SK-N-SH (cell line): ENCODE results near the gene PLCB1. TPM values are rescaled to one million over a fixed set of nuclear protein-coding genes. Genes with fewer than 3 reads are reported as not detected.

Experiments used
- CTCF ChIA-PET: fragments of 300-600, 350-600 bp; formaldehyde crosslinking; extraction: SDS; loops from one replicate; lab custom pipeline; 2021; lab: Yijun Ruan, JAX
- POLR2A ChIA-PET: fragments of 350-600 bp; sonication (Branson Sonifier 250); formaldehyde crosslinking; extraction: SDS; loops from one replicate; lab custom pipeline; 2020; ENCODE audit warnings: antibody characterized with exemption, inconsistent platforms; lab: Yijun Ruan, JAX
- DNase-seq: peaks from one replicate; pipeline ENCODE4 v3.0.0; 2012
- H2AFZ ChIP-seq: fragments of 200-600 bp; sonication (generic); 2 replicates; pipeline ENCODE4 v1.8.1; 2016; ENCODE audit warnings: antibody characterized with exemption, mild to moderate bottlenecking, low read depth
- H3F3A ChIP-seq: fragments of 200-600 bp; sonication (generic); replicated peaks from 2 replicates; pipeline ENCODE3; 2016; ENCODE audit warnings: antibody characterized with exemption, mild to moderate bottlenecking; ENCODE audit not compliant: insufficient read depth
- H3K27ac ChIP-seq, 2 experiments: fragments of 200-500 bp in 1 of 2; fragments of 200-600 bp in 1 of 2; sonication (Bioruptor generic) in 1 of 2; sonication (generic), shearing (Covaris generic) in 1 of 2; 2 replicates each; pipeline versions ENCODE4 v1.5.1 to v1.6.1; 2014 to 2016; ENCODE audit warnings: low read depth in 2 of 2, inconsistent platforms in 1 of 2, low read length in 1 of 2, mild to moderate bottlenecking in 1 of 2, mixed read lengths in 1 of 2
- H3K27me3 ChIP-seq: fragments of 200-600 bp; sonication (generic), shearing (Covaris generic); 2 replicates; pipeline ENCODE4 v1.6.1; 2016; ENCODE audit warnings: mixed run types; ENCODE audit not compliant: insufficient read depth
- H3K36me3 ChIP-seq, 2 experiments: fragments of 200-500 bp in 1 of 2; fragments of 200-600 bp in 1 of 2; sonication (Bioruptor generic) in 1 of 2; sonication (generic) in 1 of 2; replicated peaks in 1 of 2; 2 replicates each; pipeline versions ENCODE3 to v1.5.1; 2014 to 2016; ENCODE audit warnings: low read length in 1 of 2, mild to moderate bottlenecking in 1 of 2; ENCODE audit not compliant: insufficient read depth in 2 of 2, control insufficient read depth in 1 of 2
- H3K4me1 ChIP-seq, 2 experiments: fragments of 200-500 bp in 1 of 2; fragments of 200-600 bp in 1 of 2; sonication (Bioruptor generic) in 1 of 2; sonication (generic), shearing (Covaris generic) in 1 of 2; 2 replicates each; pipeline versions ENCODE4 v1.5.1 to v1.6.1; 2014 to 2016; ENCODE audit warnings: low read depth in 1 of 2, low read length in 1 of 2, mixed run types in 1 of 2; ENCODE audit not compliant: insufficient read depth in 2 of 2, control insufficient read depth in 1 of 2
- H3K4me2 ChIP-seq: fragments of 200-600 bp; sonication (generic), shearing (Covaris generic); 2 replicates; pipeline ENCODE4 v1.6.1; 2017; ENCODE audit warnings: mixed run types
- H3K4me3 ChIP-seq, 2 experiments: fragments of 200-500 bp in 1 of 2; fragments of 200-600 bp in 1 of 2; sonication (Bioruptor generic) in 1 of 2; sonication (generic), shearing (Covaris generic) in 1 of 2; 2 replicates each; pipeline versions ENCODE4 v1.5.1 to v1.8.1; 2014 to 2016; ENCODE audit warnings: low read depth in 2 of 2, inconsistent platforms in 1 of 2, low read length in 1 of 2, mild to moderate bottlenecking in 1 of 2, mixed read lengths in 1 of 2, moderate library complexity in 1 of 2
- H3K79me2 ChIP-seq: fragments of 200-600 bp; sonication (generic); 2 replicates; pipeline ENCODE4 v1.8.1; 2017; ENCODE audit warnings: mild to moderate bottlenecking; ENCODE audit not compliant: insufficient read depth
- H3K9ac ChIP-seq: fragments of 200-600 bp; sonication (generic); 2 replicates; pipeline ENCODE4 v1.6.1; 2017; ENCODE audit warnings: mixed run types
- H3K9me2 ChIP-seq: fragments of 200-600 bp; sonication (generic); 2 replicates; pipeline ENCODE4 v1.6.1; 2017; ENCODE audit warnings: mixed run types
- H3K9me3 ChIP-seq: fragments of 200-600 bp; sonication (generic); 2 replicates; pipeline ENCODE4 v1.6.1; 2017; ENCODE audit warnings: mixed run types, mild to moderate bottlenecking, moderate library complexity
- H4K20me1 ChIP-seq: fragments of 200-600 bp; sonication (generic); 2 replicates; pipeline ENCODE4 v1.6.1; 2017; ENCODE audit warnings: mild to moderate bottlenecking, mixed run types; ENCODE audit not compliant: insufficient read depth
- ELF1 ChIP-seq: IDR thresholded peaks from 2 replicates; pipeline ENCODE4 v1.4.0; 2012
- EP300 ChIP-seq, 2 experiments: IDR thresholded peaks; 2 replicates each; pipeline versions ENCODE4 v1.4.0 to v1.6.1; 2012; ENCODE audit warnings: borderline replicate concordance in 1 of 2, low read depth in 1 of 2, low read length in 1 of 2
- FOSL2 ChIP-seq: IDR thresholded peaks from 2 replicates; pipeline ENCODE4 v1.4.0; 2012; ENCODE audit warnings: low read depth, mild to moderate bottlenecking, moderate library complexity, borderline replicate concordance
- GABPA ChIP-seq: IDR thresholded peaks from 2 replicates; pipeline ENCODE4 v1.4.0; 2012; ENCODE audit warnings: low read depth, mild to moderate bottlenecking
- GATA2 ChIP-seq: sonication (generic); formaldehyde crosslinking; IDR thresholded peaks from 2 replicates; pipeline ENCODE4 v1.5.0; 2020; ENCODE audit warnings: mild to moderate bottlenecking, missing genetic modification reagents
- IRF3 ChIP-seq: fragments of 150-350 bp; IDR thresholded peaks from 2 replicates; pipeline ENCODE4 v1.6.1; 2016; ENCODE audit warnings: mild to moderate bottlenecking, low read depth, low read length
- JUND ChIP-seq: IDR thresholded peaks from 2 replicates; pipeline ENCODE4 v1.4.0; 2012
- MEF2A ChIP-seq: IDR thresholded peaks from 2 replicates; pipeline ENCODE4 v1.4.0; 2012; ENCODE audit warnings: low read depth, borderline replicate concordance
- MXI1 ChIP-seq: IDR thresholded peaks from 2 replicates; pipeline ENCODE4 v1.6.1; 2012; ENCODE audit warnings: mild to moderate bottlenecking, low read depth, low read length, improper control_type of control experiment
- NFIC ChIP-seq: IDR thresholded peaks from 2 replicates; pipeline ENCODE4 v1.4.0; 2012; ENCODE audit warnings: borderline replicate concordance
- NRF1 ChIP-seq: IDR thresholded peaks from 2 replicates; pipeline ENCODE4 v1.6.1; 2012; ENCODE audit warnings: low read depth, mild to moderate bottlenecking, low read length
- PBX3 ChIP-seq: IDR thresholded peaks from 2 replicates; pipeline ENCODE4; 2012
- POLR2AphosphoS5 ChIP-seq: IDR thresholded peaks from 2 replicates; pipeline ENCODE4 v1.6.1; 2012; ENCODE audit warnings: low read depth, low read length
- RCOR1 ChIP-seq: fragments of 150-350 bp; IDR thresholded peaks from 2 replicates; pipeline ENCODE4 v1.6.1; 2017; ENCODE audit warnings: antibody characterized with exemption, low read length
- SMC3 ChIP-seq: IDR thresholded peaks from 2 replicates; pipeline ENCODE4 v1.6.1; 2012; ENCODE audit warnings: low read depth, low read length, improper control_type of control experiment
- TAF1 ChIP-seq: IDR thresholded peaks from 2 replicates; pipeline ENCODE4 v1.6.1; 2012; ENCODE audit warnings: low read depth, mild to moderate bottlenecking, low read length, moderate library complexity, borderline replicate concordance
- TCF12 ChIP-seq: IDR thresholded peaks from 2 replicates; pipeline ENCODE4 v1.4.0; 2012
- TEAD4 ChIP-seq: IDR thresholded peaks from 2 replicates; pipeline ENCODE4 v1.4.0; 2012; ENCODE audit warnings: mild to moderate bottlenecking, borderline replicate concordance; ENCODE audit not compliant: insufficient read depth
- USF1 ChIP-seq: IDR thresholded peaks from 2 replicates; pipeline ENCODE4 v1.4.0; 2012; ENCODE audit warnings: low read depth, borderline replicate concordance
- ZBTB33 ChIP-seq: IDR thresholded peaks from 2 replicates; pipeline ENCODE4 v1.4.0; 2012; ENCODE audit warnings: low read depth, borderline replicate concordance
- WGBS: methylation state at CpG from one replicate; pipeline ENCODE4 v1.1.6; 2017; ENCODE audit warnings: low lambda C conversion rate; 5-methylcytosine and 5-hydroxymethylcytosine counted together
- polyA plus RNA-seq, 3 experiments: library from polyadenylated mRNA; depleted of rRNA; stranded (reverse); fragments of >200 nt; gene quantifications; 2 replicates each; pipeline ENCODE4 v1.2.3, GENCODE V29; 2012
- TF ChIP-seq, protein P1 (sequence below): fragments of 150-350 bp; IDR thresholded peaks from 2 replicates; pipeline ENCODE4 v1.6.1; 2017; ENCODE audit warnings: antibody characterized with exemption, low read length, low read depth, borderline replicate concordance

The PLCB1 gene
- polyA plus RNA-seq, 1 of the 3 experiments (the other 2 are of a cell fraction) = 10.5 TPM

- POLR2A ChIA-PET = no interaction called here
- Histone ChIP-seq H2AFZ (no peak overlapping the region), H3K9me2 (no peaks in the 10 kb centered on the region), H3K9ac (no peak overlapping the region), H3K27ac (no peak overlapping the region), H3K27me3 (no peaks in the 10 kb centered on the region), H3K4me3 (no peak overlapping the region), H3K4me2 (no peak overlapping the region), H3K79me2 (peaks cover 14% of the 10 kb centered on the region), H3K4me1 (peaks cover 14 to 22% of the 10 kb centered on the region in 2 experiments; a peak in 3 of 4 replicates), H3F3A (peaks cover 15% of the 10 kb centered on the region), H3K36me3 (peaks cover 0 to 7% of the 10 kb centered on the region in 2 experiments), H3K9me3 (no peaks in the 10 kb centered on the region), H4K20me1 (no peaks in the 10 kb centered on the region)
- WGBS = 84% methylated on average over 3 of the region's 3 CpGs
- CTCF ChIA-PET = interaction anchor here (1.0 to 1.7 kb wide), 2 partner anchors 13 to 337 kb away, joined by 3 to 4 read pairs; no protein-coding TSS in a partner anchor
- DNase-seq = no peak
- TF ChIP-seq TCF12 (no peak), POLR2AphosphoS5 (no peak), GATA2 (no peak), TAF1 (no peak), TEAD4 (no peak), JUND (no peak), NFIC (no peak), NRF1 (no peak), RCOR1 (no peak), GABPA (no peak), MEF2A (no peak), IRF3 (no peak), PBX3 (no peak), MXI1 (no peak), ELF1 (no peak)
Observed at GRCh38 chr20:8385247-8385646, 253.2 kb downstream of the PLCB1 start.

GRCh38 chr20:8386991-8387390 lies 254.9 kb downstream of the PLCB1 start:
- ChIA-PET CTCF (interaction anchor here (0.6 to 5.5 kb wide), 5 partner anchors 15 to 450 kb away, joined by 3 to 60 read pairs (median 4); no protein-coding TSS in a partner anchor), POLR2A (no interaction called here)
- H3K9me3 ChIP-seq = no peaks in the 10 kb centered on the region
- peaks cover 14 to 22% of the 10 kb centered on the region in 2 experiments; a peak in 3 of 4 replicates for H3K4me1 ChIP-seq
- H3F3A ChIP-seq = peaks cover 15% of the 10 kb centered on the region
- DNase-seq = no peak
- 73% methylated on average over 3 of the region's 3 CpGs for WGBS
- no peak overlapping the region for H3K9ac ChIP-seq
- H2AFZ ChIP-seq = no peak overlapping the region
- no peaks in the 10 kb centered on the region for H4K20me1 ChIP-seq
- peaks cover 0 to 7% of the 10 kb centered on the region in 2 experiments for H3K36me3 ChIP-seq
- H3K79me2 ChIP-seq = peaks cover 5% of the 10 kb centered on the region
- H3K4me2 ChIP-seq = no peak overlapping the region
- H3K27ac ChIP-seq = no peak overlapping the region
- no peak overlapping the region for H3K4me3 ChIP-seq
- no peaks in the 10 kb centered on the region for H3K9me2 ChIP-seq
- no peaks in the 10 kb centered on the region for H3K27me3 ChIP-seq
- no peak for TF ChIP-seq POLR2AphosphoS5
- no peak for TF ChIP-seq USF1
- no peak for TF ChIP-seq FOSL2
- TF ChIP-seq ZBTB33 = no peak
- TF ChIP-seq NRF1 = no peak
- no peak for TF ChIP-seq MXI1
- TF ChIP-seq ELF1 = no peak
- TF ChIP-seq JUND = no peak
- no peak for TF ChIP-seq SMC3
- no peak for TF ChIP-seq EP300 (IDR thresholded peaks at IDR 0.05; ENCODE audit: borderline replicate concordance in 1 of 2, low read depth in 1 of 2, low read length in 1 of 2)
- TF ChIP-seq, protein P1, sequence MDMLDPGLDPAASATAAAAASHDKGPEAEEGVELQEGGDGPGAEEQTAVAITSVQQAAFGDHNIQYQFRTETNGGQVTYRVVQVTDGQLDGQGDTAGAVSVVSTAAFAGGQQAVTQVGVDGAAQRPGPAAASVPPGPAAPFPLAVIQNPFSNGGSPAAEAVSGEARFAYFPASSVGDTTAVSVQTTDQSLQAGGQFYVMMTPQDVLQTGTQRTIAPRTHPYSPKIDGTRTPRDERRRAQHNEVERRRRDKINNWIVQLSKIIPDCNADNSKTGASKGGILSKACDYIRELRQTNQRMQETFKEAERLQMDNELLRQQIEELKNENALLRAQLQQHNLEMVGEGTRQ = no peak
- no peak for TF ChIP-seq RCOR1
- TF ChIP-seq PBX3 = no peak
- no peak for TF ChIP-seq TEAD4
